GM18502 (cell line): ENCODE measurements around the gene BLOC1S1.
A peak's percentile ranks its signal among the peaks of the same experiment; 100 is the strongest.

Experiments used
- ATAC-seq: cut with Tn5 transposase; IDR thresholded peaks from one replicate; pipeline ENCODE4 v1.9.1; 2021; ENCODE audit warnings: mild to moderate bottlenecking; ENCODE audit not compliant: unreplicated experiment, poor library complexity

Gene BLOC1S1

DNA sequence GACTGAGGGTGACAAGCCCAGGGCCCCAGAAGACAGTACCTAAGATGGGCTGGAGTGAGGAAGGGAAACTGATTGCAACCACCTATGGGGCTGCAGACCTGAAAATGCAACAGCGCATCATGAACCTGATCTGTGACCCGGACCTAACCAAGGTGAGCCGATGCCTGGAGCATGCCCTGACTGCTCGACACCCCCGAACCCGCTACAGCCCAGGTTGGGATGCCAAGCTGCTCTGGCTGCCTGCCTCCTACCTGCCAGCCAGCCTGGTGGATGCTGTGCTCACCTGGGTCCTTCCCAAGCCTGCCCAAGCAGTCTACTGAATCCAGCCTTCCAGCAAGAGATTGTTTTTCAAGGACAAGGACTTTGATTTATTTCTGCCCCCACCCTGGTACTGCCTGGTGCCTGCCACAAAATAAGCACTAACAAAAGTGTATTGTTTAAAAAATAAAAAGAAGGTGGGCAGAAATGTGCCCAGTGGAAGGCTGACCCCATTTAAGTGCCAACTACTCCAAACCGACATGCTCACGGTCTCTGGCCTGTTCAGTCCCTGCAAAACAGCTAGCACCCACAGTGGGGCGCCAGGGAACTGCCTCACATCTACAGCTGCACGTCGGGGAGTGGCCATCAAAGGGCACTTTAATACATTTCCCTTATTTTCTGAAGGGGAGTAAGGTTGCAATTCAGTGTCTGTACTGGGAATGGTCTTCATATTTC, 8.5 kb downstream of the BLOC1S1 start:
- ATAC-seq, result no peak

DNA sequence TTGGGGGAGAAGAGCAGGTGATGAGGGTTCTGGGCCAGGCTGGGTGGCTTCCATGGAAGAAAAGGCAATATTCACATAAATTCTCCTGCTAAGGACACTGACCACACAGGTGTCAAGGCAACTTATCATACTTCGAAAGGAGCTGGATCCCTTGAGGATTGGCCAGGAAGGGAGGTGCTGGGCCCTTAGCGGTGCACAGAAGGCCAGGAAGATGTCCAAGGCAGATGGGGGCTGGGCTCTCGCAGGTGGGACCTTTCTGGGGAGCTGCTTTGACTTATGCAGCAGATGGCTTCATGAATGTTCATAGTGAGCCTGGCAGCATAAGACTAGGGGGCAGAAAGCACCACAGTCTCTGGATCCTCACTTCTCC, 9.1 kb downstream of the BLOC1S1 start:
- no peak for ATAC-seq

DNA sequence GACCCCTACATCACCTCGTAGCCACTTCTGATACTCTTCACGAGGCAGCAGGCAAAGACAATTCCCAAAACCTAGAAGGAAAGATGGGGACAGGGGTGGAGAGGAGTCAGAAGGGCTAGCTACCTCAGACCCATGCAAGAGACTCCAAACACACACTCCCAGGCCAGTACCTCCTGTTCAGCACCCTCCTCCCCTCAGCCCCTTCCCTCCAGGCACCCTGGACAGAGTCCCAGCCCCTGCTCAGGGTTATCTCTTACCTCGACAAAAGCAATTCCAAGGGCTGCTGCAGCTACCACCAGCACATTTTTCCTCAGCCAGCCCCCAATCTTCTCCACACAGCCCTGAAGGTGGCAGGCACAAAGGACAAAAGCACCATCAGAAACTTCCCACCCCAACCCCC, 9.7 kb downstream of the BLOC1S1 start:
- ATAC-seq, result no peak

DNA sequence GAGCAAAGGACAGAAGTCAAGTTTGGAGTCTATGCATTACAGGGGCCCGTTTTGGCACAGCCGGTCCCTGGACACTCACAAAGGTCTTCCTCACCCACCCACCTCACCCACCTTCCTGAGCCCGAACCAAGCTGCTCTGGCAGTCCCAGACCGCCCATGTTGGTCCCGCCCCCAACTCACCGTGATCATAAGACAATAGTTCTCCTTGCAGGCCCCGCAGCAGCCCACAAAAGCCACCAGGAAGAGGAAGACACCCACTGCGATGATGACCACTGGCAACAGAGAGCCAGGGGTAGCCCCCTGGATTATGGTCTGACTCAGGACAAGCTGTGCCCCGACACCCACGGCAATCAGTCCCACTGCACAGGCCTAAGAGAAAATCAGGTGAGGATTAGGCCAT, 11.1 kb downstream of the BLOC1S1 start:
- no peak for ATAC-seq

DNA sequence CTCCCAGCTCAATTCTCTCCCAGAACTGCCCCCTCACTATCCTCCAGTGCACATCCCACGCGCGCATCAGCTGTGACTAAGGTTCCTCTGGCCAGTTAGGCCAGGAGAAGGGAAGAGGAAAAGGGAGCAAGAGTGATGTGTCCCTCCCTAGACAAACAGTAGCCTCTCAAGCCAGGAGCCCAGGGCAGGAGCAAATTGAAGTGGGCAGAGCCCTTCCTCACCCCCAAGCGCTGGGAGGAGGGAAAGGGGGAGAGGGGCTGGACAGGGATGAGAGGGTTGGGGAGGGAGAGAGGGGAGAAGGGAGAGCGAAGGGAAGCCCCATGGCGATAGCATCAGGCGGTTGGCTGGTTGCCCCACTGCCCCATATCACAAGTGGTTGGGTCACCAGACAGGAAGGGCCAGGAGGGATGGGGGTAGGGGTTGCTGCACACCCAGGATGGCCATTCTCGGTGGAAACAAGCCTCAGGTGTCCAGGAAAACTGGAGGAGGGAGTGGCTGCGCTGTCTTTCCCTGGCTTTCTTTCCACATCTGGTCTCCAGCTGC, 11.9 kb downstream of the BLOC1S1 start:
- ATAC-seq, result no peak

DNA sequence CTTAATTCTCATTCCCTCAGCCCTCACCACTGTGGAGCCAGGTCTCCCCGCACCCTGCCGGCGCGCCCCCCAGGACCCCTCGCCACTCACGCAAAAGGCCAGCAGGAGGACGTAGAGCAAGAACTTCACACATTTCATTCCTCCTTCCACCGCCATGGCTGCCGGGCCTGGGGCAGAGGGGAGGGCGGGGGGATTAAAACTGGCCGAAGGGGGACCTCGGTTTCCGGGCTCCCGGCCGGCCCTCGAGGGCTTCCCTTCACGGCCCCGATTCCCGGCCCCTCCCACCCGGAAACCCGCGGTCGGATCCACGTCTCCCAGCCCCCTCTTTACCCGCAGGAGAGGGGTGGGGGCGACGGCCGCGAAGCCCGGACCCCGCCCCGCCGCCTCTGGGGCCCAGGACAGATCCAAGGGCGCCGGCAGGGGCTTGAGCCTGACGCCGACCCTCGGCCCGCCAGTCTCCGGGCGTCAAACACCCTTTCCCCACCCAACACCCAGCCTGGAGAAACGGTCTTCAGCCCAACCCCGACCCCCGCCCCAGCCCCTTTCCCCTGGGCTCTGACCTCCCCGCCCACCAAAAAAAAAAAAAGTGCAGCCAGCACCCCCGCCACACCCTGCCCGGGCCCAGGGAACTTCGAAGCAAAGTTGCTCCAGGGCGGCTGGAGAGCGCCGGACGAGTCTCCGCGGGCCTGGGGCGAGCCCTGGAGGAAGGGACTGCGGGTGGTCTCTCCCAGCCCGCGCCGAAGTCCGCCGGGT, 12.5 kb downstream of the BLOC1S1 start:
- peak; percentile 20 for ATAC-seq

DNA sequence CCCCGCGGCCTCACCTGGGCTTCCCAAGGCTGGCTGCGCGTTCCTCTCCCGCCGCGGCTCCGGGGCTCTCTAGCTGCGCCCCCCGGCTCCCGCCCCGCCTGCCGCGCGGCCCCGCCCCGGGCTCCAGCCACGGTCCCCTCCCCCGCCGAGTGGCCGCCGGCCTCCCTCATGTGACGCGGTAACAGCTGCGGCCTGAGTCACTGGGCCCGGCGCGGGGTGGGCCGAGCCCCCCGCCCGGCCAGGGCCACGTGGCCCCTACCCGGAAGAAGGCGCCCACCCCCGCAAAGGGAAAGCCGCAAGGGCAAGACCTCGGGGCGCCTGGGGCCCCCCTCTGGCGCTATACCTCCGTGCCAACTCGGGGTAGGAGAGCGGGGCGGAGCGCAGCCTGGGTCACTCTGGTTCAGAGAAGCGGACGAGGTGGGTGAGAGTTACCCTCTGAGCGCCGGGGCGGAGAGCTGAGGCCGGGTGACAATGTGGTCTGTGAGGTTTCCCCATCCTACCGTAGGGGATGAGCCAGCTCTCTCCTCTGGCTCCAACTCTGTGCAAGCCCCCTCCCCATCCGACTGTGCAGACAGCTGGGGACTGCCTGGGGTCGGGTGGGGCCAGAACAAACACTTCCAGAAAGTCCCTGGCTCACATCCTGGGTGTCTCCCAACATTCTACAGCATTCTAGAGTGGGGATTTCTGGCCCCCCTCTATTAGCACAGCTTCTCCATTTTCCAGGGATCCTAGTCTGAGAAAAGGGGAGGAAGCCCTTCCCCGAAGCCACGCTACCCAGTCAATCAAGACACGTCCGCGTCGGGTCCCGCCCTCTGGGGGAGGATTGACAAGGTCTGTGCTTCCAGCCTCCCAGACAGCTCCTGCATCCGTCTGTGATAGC, 13.3 kb downstream of the BLOC1S1 start, which contains the start of gene CD63:
TSS of gene CD63 (minus strand) at position 71 of the 880 bp plus-strand sequence. CDS start 668 bp downstream, outside the sequence.
- ATAC-seq, result peak; percentile 69

DNA sequence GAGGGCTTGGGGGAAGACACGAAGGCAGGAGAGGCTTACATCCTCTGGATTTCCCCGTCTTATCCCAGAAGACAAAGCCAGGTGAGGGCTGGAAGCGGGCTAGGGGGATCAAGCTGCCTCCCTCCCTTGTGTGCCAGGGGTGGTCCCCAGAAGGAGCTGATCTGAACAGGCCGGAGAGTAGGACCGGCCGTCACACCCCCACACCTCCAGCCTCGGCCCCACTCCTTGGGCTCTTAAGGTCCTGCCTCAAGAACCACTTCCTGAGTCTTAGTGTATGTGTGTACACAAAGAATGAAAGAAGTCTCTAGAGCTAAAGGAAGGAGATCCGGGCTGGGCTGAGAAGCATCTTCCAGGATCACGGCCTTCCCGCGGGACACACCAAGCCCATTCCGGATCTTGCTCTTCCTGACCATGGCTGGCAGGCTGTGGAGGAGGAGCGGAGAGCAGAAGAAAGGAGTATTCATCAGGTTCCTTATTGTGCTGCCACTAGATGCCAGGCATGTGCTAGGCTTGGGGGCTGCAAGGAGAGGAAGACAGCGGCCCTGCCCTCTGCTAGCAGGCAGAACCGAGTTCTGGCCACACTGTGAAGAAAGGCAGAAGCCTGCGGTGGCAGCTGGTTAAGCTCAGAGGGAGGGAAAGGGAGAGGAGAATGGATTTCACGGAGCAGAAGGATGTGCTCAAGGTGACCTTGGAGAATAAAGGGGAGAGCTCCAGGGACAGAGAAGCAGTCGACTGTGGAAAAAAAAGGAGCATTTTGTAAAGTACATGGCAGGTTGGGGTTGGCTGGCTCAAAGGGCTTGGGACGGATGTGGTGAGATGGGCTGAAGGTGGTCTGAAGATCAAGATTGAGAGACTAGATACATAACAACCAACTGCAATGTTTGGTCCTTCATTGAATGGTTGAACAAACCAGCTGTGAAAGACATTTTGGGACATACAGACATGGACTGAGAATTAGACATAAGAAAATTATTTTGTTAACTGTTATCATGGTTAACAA, 14.3 kb downstream of the BLOC1S1 start:
- peak; percentile 54 for ATAC-seq

DNA sequence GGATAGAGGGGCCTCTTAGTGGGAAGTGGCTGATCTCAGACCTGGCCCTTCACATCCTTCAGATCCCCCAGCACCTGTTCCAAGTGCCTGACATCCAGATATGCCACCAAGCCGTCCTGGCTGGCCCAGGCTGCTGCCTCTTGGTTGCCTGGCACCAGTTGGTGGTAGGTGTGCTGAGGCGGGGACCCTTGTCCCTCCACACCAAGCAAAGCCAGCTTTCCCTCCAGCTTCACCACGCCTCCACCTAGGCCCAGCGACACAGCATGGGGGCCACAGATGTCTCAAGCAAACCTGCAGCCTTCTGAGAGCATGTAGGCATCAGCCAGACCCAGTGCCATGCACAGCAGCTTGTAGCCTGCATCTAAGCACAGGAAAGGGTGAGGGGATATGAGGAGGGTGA, 16.4 kb downstream of the BLOC1S1 start:
- no peak for ATAC-seq

DNA sequence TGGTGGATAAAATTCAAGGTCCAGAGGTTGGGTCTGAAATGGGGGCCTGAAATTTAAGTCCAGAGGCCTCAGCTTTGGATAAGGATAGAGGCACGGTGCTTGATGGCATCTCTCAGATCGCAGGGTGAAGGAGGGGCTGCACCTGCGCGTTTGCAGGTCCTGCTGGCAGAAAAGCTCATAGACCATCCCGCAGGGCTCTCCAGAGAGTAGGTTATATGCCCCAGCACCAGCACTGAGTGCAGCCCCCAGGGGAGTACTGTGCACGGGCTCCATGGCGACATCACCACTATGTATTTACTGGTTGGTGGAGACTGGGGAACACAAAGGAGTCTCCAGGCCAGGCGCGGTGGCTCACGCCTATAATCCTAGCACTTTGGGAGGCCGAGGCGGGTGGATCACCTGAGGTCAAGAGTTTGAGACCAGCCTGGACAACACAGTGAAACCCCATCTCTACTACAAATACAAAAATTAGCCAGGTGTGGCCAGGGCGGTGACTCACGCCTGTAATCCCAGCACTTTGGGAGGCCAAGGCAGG, 17.2 kb downstream of the BLOC1S1 start:
- no peak for ATAC-seq

DNA sequence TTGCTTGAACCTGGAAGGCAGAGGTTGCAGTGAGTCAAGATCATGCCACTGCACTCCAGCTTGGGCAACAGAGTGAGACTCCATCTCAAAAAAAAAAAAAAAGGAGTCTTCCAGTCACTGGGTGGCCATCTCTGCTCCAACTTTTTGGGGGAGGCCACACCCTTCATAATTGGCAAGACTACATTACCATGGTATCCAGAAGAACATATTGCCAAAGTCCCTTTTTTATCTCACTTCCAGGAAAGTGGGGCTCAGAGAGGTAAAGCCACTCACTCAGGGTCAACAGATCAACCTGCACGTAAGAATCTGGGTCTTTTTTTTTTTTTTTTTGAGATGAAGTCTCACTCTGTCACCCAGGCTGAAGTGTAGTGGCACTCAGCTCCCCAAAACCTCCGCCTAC, 18.0 kb downstream of the BLOC1S1 start:
- no peak for ATAC-seq

DNA sequence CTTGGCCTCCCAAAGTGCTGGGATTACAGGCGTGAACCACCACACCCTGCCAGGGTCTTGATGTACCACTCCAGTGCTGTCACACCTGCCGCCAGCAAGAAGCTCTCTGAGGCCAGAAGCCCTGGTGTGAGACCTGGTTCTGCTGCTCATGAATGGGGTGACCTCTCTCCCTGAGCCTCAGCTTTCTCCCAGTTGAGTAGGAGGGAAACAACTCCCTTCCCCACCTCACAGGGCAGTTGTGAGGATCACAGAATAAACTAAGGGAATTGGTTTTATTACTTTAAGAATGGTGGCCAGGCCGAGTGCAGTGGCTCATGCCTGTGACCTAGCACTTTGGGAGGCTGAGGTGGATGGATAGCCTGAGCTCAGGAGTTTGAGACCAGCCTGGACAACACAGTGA, 18.7 kb downstream of the BLOC1S1 start:
- no peak for ATAC-seq

DNA sequence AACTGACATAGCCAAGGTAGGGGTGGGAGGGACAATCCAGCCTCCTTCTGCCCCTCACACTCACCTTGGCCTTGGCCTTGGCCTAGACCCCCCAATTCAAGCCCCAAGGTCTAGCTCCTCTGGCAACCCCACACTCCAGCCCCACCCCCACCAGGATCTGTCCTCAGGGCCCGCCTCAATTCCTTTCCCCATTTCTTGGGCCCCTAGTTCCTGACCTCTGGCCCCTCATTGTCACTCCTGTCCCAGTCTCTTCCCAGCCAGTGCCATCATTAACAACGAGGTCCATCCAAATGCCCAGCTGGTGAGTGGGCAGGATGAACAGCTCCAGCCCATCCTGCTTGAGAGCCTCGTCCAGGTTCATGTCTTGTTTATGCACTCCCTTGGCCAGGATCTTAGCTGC, 20.2 kb downstream of the BLOC1S1 start:
- ATAC-seq, result no peak

DNA sequence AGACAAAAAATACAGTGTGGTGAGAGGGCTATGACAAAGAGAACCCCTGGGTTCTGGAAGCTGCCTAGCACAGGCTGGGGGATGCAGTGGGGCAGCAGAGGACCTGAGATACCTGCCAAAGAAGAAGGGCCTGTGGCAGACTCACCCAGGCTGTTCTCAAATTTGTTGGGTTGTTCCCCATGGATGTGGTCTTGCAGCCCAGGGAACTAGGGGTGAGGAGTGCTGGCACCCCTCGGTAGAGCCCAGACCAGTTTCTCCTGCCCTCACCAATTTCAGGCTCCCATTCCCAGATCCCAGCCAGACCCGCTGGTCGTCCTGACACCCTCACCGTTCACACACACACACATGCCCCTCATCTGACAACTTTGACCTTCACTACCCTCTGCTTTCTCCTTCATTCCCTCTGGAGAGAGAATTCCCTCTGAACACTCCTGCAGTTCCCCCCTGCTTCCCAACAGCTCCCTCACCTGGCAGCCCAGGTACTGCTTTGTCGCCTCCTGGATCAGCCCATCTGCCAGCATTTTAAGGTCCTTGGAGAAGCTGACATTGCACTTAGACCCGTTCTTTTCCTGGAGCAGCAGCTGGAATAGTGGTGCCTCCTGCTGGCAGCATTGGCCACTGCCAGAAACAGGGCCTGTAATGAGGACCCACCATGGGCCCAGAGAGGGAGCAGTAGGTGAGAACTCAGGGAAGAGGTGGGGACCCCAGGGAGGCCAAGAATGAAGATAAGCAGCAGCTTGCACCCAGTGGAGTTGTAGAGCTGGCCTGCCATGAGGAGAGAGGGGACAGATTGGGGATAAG, 21.1 kb downstream of the BLOC1S1 start:
- peak; percentile 45 for ATAC-seq

DNA sequence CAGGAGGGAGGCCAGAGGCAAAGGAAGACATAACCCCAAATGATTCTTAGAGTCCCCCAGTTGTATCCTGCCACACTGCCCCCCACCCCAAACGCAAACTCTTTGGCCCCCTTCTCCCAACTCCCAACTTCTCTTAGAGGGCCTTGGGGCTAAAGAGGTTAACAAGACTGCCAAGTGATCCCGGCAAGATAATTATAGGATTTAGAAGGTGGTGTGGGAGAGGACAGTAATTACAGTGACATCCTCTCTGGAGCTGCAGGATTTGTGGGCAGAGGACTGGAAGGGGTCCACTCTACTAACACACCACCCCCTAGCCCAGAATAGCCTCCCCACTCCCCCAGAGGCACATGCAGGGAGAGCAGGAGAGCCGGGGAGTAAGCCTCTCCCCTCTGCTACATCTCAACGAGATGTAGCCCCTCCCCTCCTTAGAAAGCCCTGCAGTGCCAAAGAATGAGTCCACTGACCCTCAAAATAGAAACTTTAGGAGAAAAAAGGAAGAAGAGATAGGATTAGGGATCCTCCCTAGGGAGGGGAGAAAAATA, 21.8 kb downstream of the BLOC1S1 start:
- ATAC-seq, result no peak

DNA sequence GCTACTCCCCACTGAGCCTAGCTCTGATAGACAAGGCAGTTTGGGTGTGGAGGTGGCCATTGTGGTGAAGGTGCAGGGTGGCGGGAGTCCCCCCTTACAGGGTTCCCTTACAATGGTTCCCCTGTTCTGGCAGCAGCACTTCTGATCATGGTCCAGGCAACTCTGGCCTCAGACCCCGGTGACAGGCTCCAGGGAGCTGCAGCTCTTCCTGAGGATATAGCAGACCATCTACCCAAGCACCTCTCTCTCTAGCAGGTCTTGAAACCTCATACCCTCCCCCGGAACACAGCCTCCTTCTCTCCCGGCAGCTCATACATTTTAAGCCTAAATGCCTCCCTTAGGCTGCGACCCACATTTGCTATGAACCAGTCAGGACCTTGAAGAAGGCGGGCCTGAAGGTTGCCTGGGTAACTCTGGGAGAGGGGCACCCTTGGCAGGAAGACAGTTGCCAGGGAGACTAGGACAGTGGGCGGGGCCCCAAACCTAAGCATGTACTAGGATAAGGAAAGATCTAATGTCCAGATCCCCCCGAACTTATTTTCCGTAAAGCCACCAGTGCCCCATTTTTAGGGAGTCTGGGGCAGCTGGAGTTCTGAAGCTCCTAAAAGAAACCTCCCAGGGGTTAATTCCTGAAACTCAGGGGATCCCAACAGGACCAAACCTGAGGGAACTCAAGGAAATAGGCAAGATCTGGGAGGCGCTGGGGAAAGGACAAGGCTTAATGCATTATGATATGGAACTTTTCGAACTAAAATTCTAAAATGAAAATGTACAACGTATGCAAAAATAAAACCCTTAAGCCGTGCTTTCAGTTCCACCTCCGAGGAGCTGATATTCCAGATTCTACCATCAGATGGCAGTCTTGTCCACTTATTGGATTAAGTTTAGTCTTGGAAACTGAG, 22.5 kb downstream of the BLOC1S1 start:
- peak; percentile 85 for ATAC-seq

DNA sequence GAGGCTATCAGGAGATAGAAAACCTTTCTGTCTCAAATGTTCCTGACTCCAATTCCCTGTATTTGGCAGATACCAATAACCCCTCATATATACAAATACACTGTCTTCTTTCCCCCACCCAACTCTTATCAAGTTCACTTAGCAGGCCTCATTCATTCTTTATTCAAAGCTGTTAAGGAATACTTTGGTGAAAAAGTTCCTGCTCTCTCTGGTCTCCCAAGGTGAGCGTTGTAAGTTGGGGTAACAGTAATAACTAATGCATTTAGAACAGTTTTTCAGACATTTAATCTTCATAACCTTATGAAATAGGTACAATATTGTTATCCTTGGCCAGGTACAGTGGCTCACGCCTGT, 23.2 kb downstream of the BLOC1S1 start:
- no peak for ATAC-seq
